OCI-LY1 (cell line): ENCODE measurements around the gene DPH2.

Experiments
- H2AFZ ChIP-seq: fragments of 200-600 bp; sonication (generic), shearing (Covaris generic); 2 replicates; pipeline ENCODE4 v1.6.0; 2014; ENCODE audit warnings: antibody characterized with exemption, mild to moderate bottlenecking, low read length
- H3F3A ChIP-seq: fragments of 200-600 bp; sonication (generic), shearing (Covaris generic); 2 replicates; pipeline ENCODE4 v1.6.0; 2014; ENCODE audit warnings: mild to moderate bottlenecking, antibody characterized with exemption, low read length, moderate library complexity; ENCODE audit not compliant: insufficient read depth
- H3K27ac ChIP-seq: fragments of 200-600 bp; sonication (generic); 2 replicates; pipeline ENCODE4 v1.5.1; 2014; ENCODE audit warnings: low read length, mixed run types, mild to moderate bottlenecking, low read depth; ENCODE audit not compliant: poor library complexity, severe bottlenecking
- H3K27me3 ChIP-seq: fragments of 200-600 bp; sonication (generic); 2 replicates; pipeline ENCODE4 v1.6.0; 2014; ENCODE audit warnings: antibody characterized with exemption, mild to moderate bottlenecking, low read length, moderate library complexity; ENCODE audit not compliant: insufficient read depth
- H3K36me3 ChIP-seq: fragments of 200-600 bp; sonication (generic); 2 replicates; pipeline ENCODE4 v1.6.1; 2014; ENCODE audit warnings: mild to moderate bottlenecking, antibody characterized with exemption, low read length, moderate library complexity, mixed read lengths; ENCODE audit not compliant: insufficient read depth
- H3K4me1 ChIP-seq: fragments of 200-600 bp; sonication (generic); 2 replicates; pipeline ENCODE4 v1.5.1; 2014; ENCODE audit warnings: mild to moderate bottlenecking, low read length, moderate library complexity; ENCODE audit not compliant: insufficient read depth, severe bottlenecking
- H3K4me2 ChIP-seq: fragments of 200-600 bp; sonication (generic), shearing (Covaris generic); 2 replicates; pipeline ENCODE4 v1.6.1; 2014; ENCODE audit warnings: low read length
- H3K4me3 ChIP-seq: fragments of 200-600 bp; sonication (generic); 2 replicates; pipeline ENCODE4 v1.5.1; 2014; ENCODE audit warnings: low read length, low read depth, mild to moderate bottlenecking, mixed read lengths; ENCODE audit not compliant: poor library complexity, severe bottlenecking
- H3K79me2 ChIP-seq: fragments of 200-600 bp; shearing (Covaris generic); 2 replicates; pipeline ENCODE4 v1.6.1; 2016; ENCODE audit warnings: mixed run types, low read length, mixed read lengths; ENCODE audit not compliant: insufficient read depth
- H3K9ac ChIP-seq: fragments of 200-600 bp; sonication (generic), shearing (Covaris generic); 2 replicates; pipeline ENCODE4 v1.6.1; 2014; ENCODE audit warnings: mild to moderate bottlenecking, low read length, mixed read lengths
- H3K9me2 ChIP-seq: fragments of 200-600 bp; sonication (generic), shearing (Covaris generic); 2 replicates; pipeline ENCODE4 v1.6.1; 2014; ENCODE audit warnings: low read depth, mild to moderate bottlenecking, low read length, mixed read lengths
- H3K9me3 ChIP-seq: fragments of 200-600 bp; shearing (Covaris generic); 2 replicates; pipeline ENCODE4 v1.6.1; 2014; ENCODE audit warnings: low read length, mixed read lengths
- H4K20me1 ChIP-seq: fragments of 200-600 bp; sonication (generic), shearing (Covaris generic); 2 replicates; pipeline ENCODE4 v1.6.0; 2016; ENCODE audit warnings: mild to moderate bottlenecking, low read length; ENCODE audit not compliant: insufficient read depth
- CTCF ChIP-seq: fragments of 200-600 bp; sonication (generic), shearing (Covaris generic); IDR thresholded peaks from 2 replicates; pipeline ENCODE4 v1.5.1; 2017; ENCODE audit warnings: mild to moderate bottlenecking, antibody characterized with exemption, low read length, moderate library complexity, mixed read lengths
- EZH2 ChIP-seq: fragments of 200-600 bp; sonication (generic), shearing (Covaris generic); IDR thresholded peaks from 2 replicates; pipeline ENCODE4 v1.8.0; 2017; ENCODE audit warnings: borderline replicate concordance, mixed run types, mild to moderate bottlenecking, antibody characterized with exemption, low read length, moderate library complexity, mixed read lengths

DPH2 gene

DNA sequence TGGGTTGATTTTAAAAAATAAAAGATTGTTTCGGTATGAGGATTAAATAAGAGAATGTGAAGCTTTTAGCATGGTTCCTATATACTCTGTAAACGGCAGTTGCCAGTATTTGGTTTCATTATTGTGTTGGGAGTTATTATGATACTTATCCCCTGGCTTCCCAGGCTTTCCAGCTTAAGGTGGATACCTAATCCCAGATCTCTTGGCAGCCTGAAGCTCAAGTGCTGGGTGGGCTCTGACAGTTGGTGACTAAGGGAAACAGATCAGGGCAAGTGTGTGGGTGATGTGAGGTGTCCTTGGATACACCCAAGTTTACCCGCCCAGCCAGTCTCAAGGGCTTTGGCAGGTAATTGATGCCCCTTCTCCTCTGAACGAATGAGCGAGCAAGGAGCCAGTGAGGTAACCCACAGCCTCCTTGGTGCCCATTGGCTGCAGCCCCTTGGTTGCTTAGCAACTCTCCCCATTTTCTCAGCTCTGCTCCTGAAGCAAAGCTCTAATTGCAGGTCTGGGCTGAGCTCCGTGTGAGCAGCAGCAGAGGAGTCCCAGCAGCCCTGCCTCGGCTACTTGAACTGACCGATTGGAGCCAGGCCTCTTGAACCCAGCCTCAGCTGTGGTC, 17.0 kb upstream of the DPH2 start:
- Histone ChIP-seq H3K9me3 (no peaks in the 10 kb centered on the region), H3K4me2 (no peak overlapping the region), H3K4me3 (no peak overlapping the region), H3K9ac (no peak overlapping the region), H3K4me1 (peaks cover 10% of the 10 kb centered on the region), H2AFZ (no peak overlapping the region), H3K36me3 (peaks cover 24% of the 10 kb centered on the region; the same call in 1 of the 2 replicates), H3K79me2 (no peaks in the 10 kb centered on the region), H3K27ac (no peak overlapping the region), H3K27me3 (no peaks in the 10 kb centered on the region), H3F3A (no peaks in the 10 kb centered on the region), H3K9me2 (no peaks in the 10 kb centered on the region), H4K20me1 (no peaks in the 10 kb centered on the region)
- TF ChIP-seq CTCF (no peak), EZH2 (no peak)

GRCh38 chr1:43953361-43953760, 16.4 kb upstream of the DPH2 start:
- Histone ChIP-seq H3K27me3 (no peaks in the 10 kb centered on the region), H3K36me3 (peaks cover 29% of the 10 kb centered on the region; the same call in 1 of the 2 replicates), H3K79me2 (no peaks in the 10 kb centered on the region), H3K27ac (no peak overlapping the region), H3K9me3 (no peaks in the 10 kb centered on the region), H3K9me2 (no peaks in the 10 kb centered on the region), H3K4me1 (peaks cover 4% of the 10 kb centered on the region), H3K4me2 (no peak overlapping the region), H3K9ac (no peak overlapping the region), H2AFZ (no peak overlapping the region), H4K20me1 (no peaks in the 10 kb centered on the region), H3F3A (no peaks in the 10 kb centered on the region), H3K4me3 (no peak overlapping the region)
- TF ChIP-seq EZH2 = no peak
- TF ChIP-seq CTCF = no peak

DNA sequence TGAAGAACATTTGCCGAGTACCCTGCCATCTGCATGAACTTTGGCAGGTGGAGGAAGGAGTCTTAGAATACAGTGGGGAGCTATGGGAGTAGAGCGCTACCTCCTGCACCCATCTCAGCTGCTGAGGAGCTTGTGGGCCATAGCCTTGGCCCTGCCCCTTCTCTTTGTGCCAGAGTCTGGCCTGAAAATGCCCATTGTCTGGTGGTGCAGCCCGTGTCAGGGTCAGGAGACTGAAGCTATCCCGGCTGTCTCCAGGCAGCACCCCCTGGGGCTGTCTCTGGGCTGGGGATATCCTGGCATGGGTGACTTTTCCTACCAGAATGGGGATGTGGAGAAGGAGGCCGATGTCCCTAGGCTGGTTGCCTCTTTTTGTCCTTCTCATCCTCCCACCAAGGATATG, 15.8 kb upstream of the DPH2 start:
- no peak overlapping the region for H3K4me2 ChIP-seq
- H3K27me3 ChIP-seq = no peaks in the 10 kb centered on the region
- no peak overlapping the region for H3K9ac ChIP-seq
- no peaks in the 10 kb centered on the region for H3K9me2 ChIP-seq
- H4K20me1 ChIP-seq = no peaks in the 10 kb centered on the region
- H3F3A ChIP-seq = no peaks in the 10 kb centered on the region
- no peak overlapping the region for H3K4me3 ChIP-seq
- no peak for TF ChIP-seq CTCF
- no peak for TF ChIP-seq EZH2
- no peak overlapping the region for H3K27ac ChIP-seq
- H3K36me3 ChIP-seq = peaks cover 36% of the 10 kb centered on the region; the same call in 1 of the 2 replicates
- no peaks in the 10 kb centered on the region for H3K79me2 ChIP-seq
- H3K4me1 ChIP-seq = no peaks in the 10 kb centered on the region
- H2AFZ ChIP-seq = no peak overlapping the region
- H3K9me3 ChIP-seq = no peaks in the 10 kb centered on the region
